Sciatic nerve (tissue), 2 donors: ENCODE data around the gene ELAVL2. TPM values are rescaled to one million over a fixed set of nuclear protein-coding genes. Genes with fewer than 3 reads are reported as not detected.

ENCODE experiments used
- ATAC-seq: fragments of 200-7000 bp; cut with Tn5 transposase; one replicate; pipeline ENCODE4 v1.9.1; 2020; ENCODE audit warnings: mild to moderate bottlenecking, moderate library complexity
- DNase-seq: peaks from one replicate; pipeline ENCODE4 v3.0.0-alpha.2; 2020; ENCODE audit warnings: low spot score
- intact Hi-C: fragments of 100-400 bp; cut with DNase I; formaldehyde crosslinking; loops from one replicate; pipeline ENCODE4 v1.14.2; 2022
- total RNA-seq: library from RNA; stranded (reverse); fragmentation: NEBNext Ultra II Directional; extraction: Animal tissue kit (Norgen Biotek cat#: 25700); gene quantifications from one replicate; pipeline ENCODE4 v1.2.1, GENCODE V29; 2021
- donor health status: DM: no; HTN: no; CAD: no.
- donor health status: DM: no; HTN: no; CAD: no.

The ELAVL2 gene
- total RNA-seq, 1 donor from 2014 or later = 0.40 TPM

GRCh38 chr9:23777328-23777727 lies 48.7 kb downstream of the ELAVL2 start:
- DNase-seq = no peak
- intact Hi-C loops = no loop called here
- no peak for ATAC-seq

- DNase-seq (no peak), ATAC-seq (no peak)
- intact Hi-C loops = no loop called here
Measured at GRCh38 chr9:23775549-23775948, 50.5 kb downstream of the ELAVL2 start.

GRCh38 chr9:23774266-23774665 lies 51.8 kb downstream of the ELAVL2 start:
- intact Hi-C loops = no loop called here
- DNase-seq (no peak), ATAC-seq (no peak)

- ATAC-seq (no peak), DNase-seq (no peak)
- intact Hi-C loops = no loop called here
Measured at GRCh38 chr9:23772385-23772783, 53.7 kb downstream of the ELAVL2 start.

- intact Hi-C loops = no loop called here
- ATAC-seq (no peak), DNase-seq (no peak)
Measured at GRCh38 chr9:23771746-23772384, 54.2 kb downstream of the ELAVL2 start.

GRCh38 chr9:23769307-23769935 lies 56.6 kb downstream of the ELAVL2 start:
- ATAC-seq (no peak), DNase-seq (no peak)
- intact Hi-C loops = no loop called here

GRCh38 chr9:23768861-23769260 lies 57.2 kb downstream of the ELAVL2 start:
- ATAC-seq (no peak), DNase-seq (no peak)
- intact Hi-C loops = no loop called here

GRCh38 chr9:23766613-23767012 lies 59.4 kb downstream of the ELAVL2 start:
- no peak for DNase-seq
- no peak for ATAC-seq
- intact Hi-C loops = no loop called here

GRCh38 chr9:23765561-23765960 lies 60.5 kb downstream of the ELAVL2 start:
- ATAC-seq = no peak
- intact Hi-C loops = no loop called here
- no peak for DNase-seq

- no peak for DNase-seq
- ATAC-seq = no peak
- intact Hi-C loops = no loop called here
Measured at GRCh38 chr9:23764219-23764618, 61.8 kb downstream of the ELAVL2 start.

- DNase-seq (no peak), ATAC-seq (no peak)
- intact Hi-C loops = no loop called here
Measured at GRCh38 chr9:23754551-23754950, 71.5 kb downstream of the ELAVL2 start.

- ATAC-seq = no peak
- no peak for DNase-seq
- intact Hi-C loops = no loop called here
Measured at GRCh38 chr9:23752859-23753258, 73.2 kb downstream of the ELAVL2 start.

- intact Hi-C loops = no loop called here
- ATAC-seq = no peak
Measured at GRCh38 chr9:23751633-23752032, 74.4 kb downstream of the ELAVL2 start.

GRCh38 chr9:23750808-23751207 lies 75.2 kb downstream of the ELAVL2 start:
- intact Hi-C loops = no loop called here
- ATAC-seq = no peak
- DNase-seq = no peak

More at GRCh38 chr9:23751633-23752032, 74.4 kb downstream of the ELAVL2 start:
- no peak for DNase-seq

- no peak for ATAC-seq
- intact Hi-C loops = no loop called here
- DNase-seq = no peak
Measured at GRCh38 chr9:23747088-23748075, 78.7 kb downstream of the ELAVL2 start.

- ATAC-seq (no peak), DNase-seq (no peak)
- intact Hi-C loops = no loop called here
Measured at GRCh38 chr9:23746317-23746716, 79.7 kb downstream of the ELAVL2 start.

GRCh38 chr9:23743036-23743435 lies 83.0 kb downstream of the ELAVL2 start:
- no peak for ATAC-seq
- intact Hi-C loops = no loop called here
- DNase-seq = no peak

GRCh38 chr9:23741351-23741750 lies 84.7 kb downstream of the ELAVL2 start:
- ATAC-seq (no peak), DNase-seq (no peak)
- intact Hi-C loops = no loop called here

- no peak for ATAC-seq
- intact Hi-C loops = no loop called here
- no peak for DNase-seq
Measured at GRCh38 chr9:23740531-23740930, 85.5 kb downstream of the ELAVL2 start.

- DNase-seq (no peak), ATAC-seq (no peak)
- intact Hi-C loops = no loop called here
Measured at GRCh38 chr9:23739753-23740152, 86.3 kb downstream of the ELAVL2 start.
